Endothelial cell of umbilical vein (primary cell): ENCODE data around the gene ITGA8. TPM values are rescaled to one million over a fixed set of nuclear protein-coding genes. Genes with fewer than 3 reads are reported as not detected.

Experiments
- BruUV-seq: library from RNA; stranded (reverse); fragments of 400-500 nt; replicated peaks from 2 replicates; lab custom pipeline; 2021; lab: Mats Ljungman, UMichigan
- CTCF ChIA-PET: fragments of 300-600, 350-600 bp; sonication (Branson Sonifier 250); formaldehyde crosslinking; loops from one replicate; lab custom pipeline; 2021; ENCODE audit warnings: antibody characterized with exemption, inconsistent platforms; lab: Charles Lee
- POLR2A ChIA-PET: fragments of 300-600, 350-600 bp; sonication (Branson Sonifier 250); formaldehyde crosslinking; loops from one replicate; lab custom pipeline; 2021; ENCODE audit warnings: antibody characterized with exemption, inconsistent platforms; lab: Charles Lee
- DNase-seq: peaks from one replicate; pipeline ENCODE4 v3.0.0-alpha.2; 2011; ENCODE audit warnings: low read depth, low spot score
- FAIRE-seq: peaks from 2 replicates; lab custom pipeline; 2011; peaks lifted over from hg19 to GRCh38; lab: Jason Lieb, UNC
- H2AFZ ChIP-seq: 2 replicates; pipeline ENCODE4 v1.6.0; 2012; ENCODE audit warnings: low read depth, low read length, control low read depth, inconsistent platforms
- H3K27ac ChIP-seq: 2 replicates; pipeline ENCODE4 v1.5.1; 2011; ENCODE audit warnings: low read depth, mild to moderate bottlenecking, control low read depth, low read length, moderate library complexity; ENCODE audit not compliant: insufficient read depth
- H3K27me3 ChIP-seq, 2 experiments: 2 replicates each; pipeline versions ENCODE4 v1.6.0 to v1.6.1; 2011; ENCODE audit warnings: low read length in 2 of 2, mixed read lengths in 1 of 2; ENCODE audit not compliant: control insufficient read depth in 2 of 2, insufficient read depth in 2 of 2
- H3K36me3 ChIP-seq, 2 experiments: 2 replicates in 1 of 2; 3 replicates in 1 of 2; pipeline ENCODE4 v1.5.1; 2011; ENCODE audit warnings: low read length in 2 of 2, mild to moderate bottlenecking in 1 of 2, moderate library complexity in 1 of 2; ENCODE audit not compliant: control insufficient read depth in 2 of 2, insufficient read depth in 2 of 2; ENCODE audit errors: extremely low read depth in 1 of 2
- H3K4me1 ChIP-seq: 3 replicates; pipeline ENCODE4 v1.5.1; 2011; ENCODE audit warnings: mild to moderate bottlenecking, low read length; ENCODE audit not compliant: control insufficient read depth, insufficient read depth; ENCODE audit errors: extremely low read depth
- H3K4me2 ChIP-seq: 2 replicates; pipeline ENCODE4 v1.6.1; 2011; ENCODE audit warnings: low read length, control low read depth, mixed read lengths; ENCODE audit not compliant: insufficient read depth
- H3K4me3 ChIP-seq, 3 experiments: fragments of 200-600 bp in 1 of 3; sonication (generic), shearing (Covaris generic) in 1 of 3; replicated peaks in 1 of 3; 2 replicates each; pipeline ENCODE4 v1.5.1; 2011 to 2016; ENCODE audit warnings: control low read depth in 3 of 3, low read length in 3 of 3, mild to moderate bottlenecking in 2 of 3, inconsistent platforms in 1 of 3, low read depth in 1 of 3, moderate library complexity in 1 of 3; ENCODE audit not compliant: insufficient read depth in 1 of 3
- H3K79me2 ChIP-seq: 2 replicates; pipeline ENCODE4 v1.6.0; 2012; ENCODE audit warnings: low read length, inconsistent platforms; ENCODE audit not compliant: control insufficient read depth, insufficient read depth
- H3K9ac ChIP-seq: replicated peaks from 2 replicates; pipeline ENCODE3; 2011; ENCODE audit warnings: low read length, control low read depth; ENCODE audit not compliant: insufficient read depth; ENCODE audit errors: extremely low read depth
- H3K9me1 ChIP-seq: replicated peaks from 3 replicates; pipeline ENCODE4 v1.6.0; 2011; ENCODE audit warnings: mild to moderate bottlenecking, low read length; ENCODE audit not compliant: control insufficient read depth, insufficient read depth; ENCODE audit errors: extremely low read depth
- H3K9me3 ChIP-seq: replicated peaks from 2 replicates; pipeline ENCODE4 v1.5.1; 2012; ENCODE audit warnings: low read length, inconsistent platforms; ENCODE audit not compliant: control insufficient read depth, insufficient read depth
- H4K20me1 ChIP-seq: replicated peaks from 2 replicates; pipeline ENCODE3; 2011; ENCODE audit warnings: mild to moderate bottlenecking, low read length; ENCODE audit not compliant: control insufficient read depth, insufficient read depth; ENCODE audit errors: extremely low read depth
- EZH2 ChIP-seq: IDR thresholded peaks from 2 replicates; pipeline ENCODE4 v1.6.1; 2012; ENCODE audit warnings: borderline replicate concordance, low read depth, mild to moderate bottlenecking, moderate library complexity, low read length, inconsistent platforms; ENCODE audit not compliant: severe bottlenecking
- FOS ChIP-seq: IDR thresholded peaks from 2 replicates; pipeline ENCODE4 v1.6.1; 2011; ENCODE audit warnings: mild to moderate bottlenecking, low read length, moderate library complexity, borderline replicate concordance; ENCODE audit not compliant: insufficient read depth
- GATA2 ChIP-seq: IDR thresholded peaks from 2 replicates; pipeline ENCODE4 v1.7.0; 2011; ENCODE audit warnings: low read depth, mild to moderate bottlenecking, moderate library complexity, mixed read lengths, low read length; ENCODE audit not compliant: insufficient read length, insufficient read depth
- JUN ChIP-seq: IDR thresholded peaks from 2 replicates; pipeline ENCODE4 v1.6.1; 2011; ENCODE audit warnings: borderline replicate concordance, low read depth; ENCODE audit not compliant: insufficient read length, insufficient read depth
- MYC ChIP-seq: IDR thresholded peaks from one replicate; pipeline ENCODE4 v1.6.1; 2011; ENCODE audit warnings: mild to moderate bottlenecking, low read depth, low read length
- POLR2A ChIP-seq: IDR thresholded peaks from 2 replicates; pipeline ENCODE4 v1.6.1; 2012; ENCODE audit warnings: low read depth, mild to moderate bottlenecking, control low read depth, low read length
- POLR2AphosphoS5 ChIP-seq: IDR thresholded peaks from 2 replicates; pipeline ENCODE4 v1.6.1; 2012; ENCODE audit warnings: low read depth, mild to moderate bottlenecking, control low read depth, low read length, moderate library complexity; ENCODE audit not compliant: insufficient read depth
- dilution Hi-C: fragments of 300-500 bp; cut with MboI; formaldehyde crosslinking; loops from one replicate; pipeline ENCODE4 v1.15.0; 2019; ENCODE audit warnings: low sequenced_read_pairs; ENCODE audit not compliant: extremely low pct_ligation_motif_present
- intact Hi-C: fragments of 100-400 bp; cut with micrococcal nuclease; formaldehyde crosslinking; loops from one replicate; pipeline ENCODE4 v1.10.0; 2022
- polyA plus RNA-seq, 4 experiments: library from polyadenylated mRNA; depleted of rRNA in 3 of 4; stranded (reverse) in 3 of 4; unstranded in 1 of 4; fragments of >200 nt; gene quantifications; 2 replicates each; pipeline versions ENCODE4 v1.2.1 to v1.2.3, GENCODE V29; 2011 to 2012; ENCODE audit warnings: missing spikeins in 1 of 4
- total RNA-seq: library from RNA; stranded (reverse); gene quantifications from 2 replicates; pipeline ENCODE4 v1.2.3, GENCODE V29; 2021
- TF ChIP-seq, protein P1 (sequence below): IDR thresholded peaks from 2 replicates; pipeline ENCODE4 v1.6.1; 2011; ENCODE audit not compliant: insufficient read depth, insufficient read length
- TF ChIP-seq, protein P2 (sequence below), 2 donors: IDR thresholded peaks; 1 replicate in 1 of 2; 2 replicates in 1 of 2; pipeline ENCODE4 v1.5.1; 2011; ENCODE audit warnings: low read length in 2 of 2, mild to moderate bottlenecking in 2 of 2, moderate library complexity in 2 of 2, control low read depth in 1 of 2, inconsistent platforms in 1 of 2, low read depth in 1 of 2; ENCODE audit not compliant: insufficient read depth in 1 of 2; ENCODE audit errors: extremely low read depth in 1 of 2

The ITGA8 gene
- total and polyA plus RNA-seq, 2 donors (not counting 3 experiments of a cell fraction or from before 2014, with no cell fraction given), result 0.04 to 0.40 TPM

DNA sequence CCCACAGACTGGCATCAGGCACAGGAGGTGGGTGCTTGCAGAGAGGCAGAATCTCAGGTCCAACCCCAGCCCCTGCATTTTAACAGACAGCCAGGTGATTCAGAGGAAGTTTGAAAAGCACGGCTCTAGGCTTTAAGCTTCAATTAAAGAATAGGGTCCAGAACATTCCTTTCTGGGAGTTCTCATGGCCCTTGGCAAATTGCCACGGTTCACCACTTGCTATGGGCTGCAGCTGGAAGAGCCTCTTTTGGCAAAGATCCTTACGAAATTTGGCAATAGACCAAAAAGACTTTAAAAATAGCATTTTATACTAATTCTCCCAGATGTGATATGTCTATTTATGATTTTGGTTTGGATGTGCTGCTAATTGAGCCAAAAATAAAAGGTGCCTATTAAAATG is 148.1 kb downstream of the ITGA8 start:
- POLR2A ChIA-PET, result no interaction called here
- H3K4me3 ChIP-seq, result no peak overlapping the region
- intact Hi-C loops (no loop called here), dilution Hi-C loops (no loop called here)
- peak; percentile 58 for DNase-seq
- no TSS peak for BruUV-seq
- no peaks in the 10 kb centered on the region for H3K79me2 ChIP-seq
- H3K9ac ChIP-seq, result no peak overlapping the region
- H2AFZ ChIP-seq, result no peak overlapping the region
- no peaks in the 10 kb centered on the region for H3K36me3 ChIP-seq
- TF ChIP-seq EZH2, result no peak
- TF ChIP-seq, protein P1, sequence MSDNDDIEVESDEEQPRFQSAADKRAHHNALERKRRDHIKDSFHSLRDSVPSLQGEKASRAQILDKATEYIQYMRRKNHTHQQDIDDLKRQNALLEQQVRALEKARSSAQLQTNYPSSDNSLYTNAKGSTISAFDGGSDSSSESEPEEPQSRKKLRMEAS, result no peak
- TF ChIP-seq FOS, result no peak
- no peak for TF ChIP-seq POLR2AphosphoS5
- no peak for TF ChIP-seq POLR2A
- TF ChIP-seq JUN, result no peak
- TF ChIP-seq, protein P2, sequence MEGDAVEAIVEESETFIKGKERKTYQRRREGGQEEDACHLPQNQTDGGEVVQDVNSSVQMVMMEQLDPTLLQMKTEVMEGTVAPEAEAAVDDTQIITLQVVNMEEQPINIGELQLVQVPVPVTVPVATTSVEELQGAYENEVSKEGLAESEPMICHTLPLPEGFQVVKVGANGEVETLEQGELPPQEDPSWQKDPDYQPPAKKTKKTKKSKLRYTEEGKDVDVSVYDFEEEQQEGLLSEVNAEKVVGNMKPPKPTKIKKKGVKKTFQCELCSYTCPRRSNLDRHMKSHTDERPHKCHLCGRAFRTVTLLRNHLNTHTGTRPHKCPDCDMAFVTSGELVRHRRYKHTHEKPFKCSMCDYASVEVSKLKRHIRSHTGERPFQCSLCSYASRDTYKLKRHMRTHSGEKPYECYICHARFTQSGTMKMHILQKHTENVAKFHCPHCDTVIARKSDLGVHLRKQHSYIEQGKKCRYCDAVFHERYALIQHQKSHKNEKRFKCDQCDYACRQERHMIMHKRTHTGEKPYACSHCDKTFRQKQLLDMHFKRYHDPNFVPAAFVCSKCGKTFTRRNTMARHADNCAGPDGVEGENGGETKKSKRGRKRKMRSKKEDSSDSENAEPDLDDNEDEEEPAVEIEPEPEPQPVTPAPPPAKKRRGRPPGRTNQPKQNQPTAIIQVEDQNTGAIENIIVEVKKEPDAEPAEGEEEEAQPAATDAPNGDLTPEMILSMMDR (IDR thresholded peaks at IDR 0.05; ENCODE audit: extremely low read depth in 1 of 2, insufficient read depth in 1 of 2, low read depth in 1 of 2, low read length in 2 of 2), result no peak
- no peak for TF ChIP-seq MYC
- TF ChIP-seq GATA2, result no peak
- FAIRE-seq, result peak; percentile 26
- no peaks in the 10 kb centered on the region for H3K9me1 ChIP-seq
- H3K27me3 ChIP-seq, result no peaks in the 10 kb centered on the region
- H3K9me3 ChIP-seq, result no peaks in the 10 kb centered on the region
- no peaks in the 10 kb centered on the region for H4K20me1 ChIP-seq
- no peak overlapping the region for H3K4me2 ChIP-seq
- no peak overlapping the region for H3K27ac ChIP-seq
- CTCF ChIA-PET, result interaction anchor here (0.8 to 1.7 kb wide), 6 partner anchors 8 to 1206 kb away, joined by 3 to 6 read pairs (median 3); partner anchors contain the start of gene ITGA8
- H3K4me1 ChIP-seq, result no peaks in the 10 kb centered on the region
